Liver (tissue), 9 donors: ENCODE data around the gene WDHD1. TPM values are rescaled to one million over a fixed set of nuclear protein-coding genes. Genes with fewer than 3 reads are reported as not detected.
"Not testable (repeated sequence)": the region's sequence is repeated elsewhere in the genome, so short reads cannot be mapped to it uniquely, and the experiment has no call there.

Source experiments
- DNase-seq: peaks from one replicate; pipeline ENCODE4 v3.0.0-alpha.2; 2017; ENCODE audit warnings: low spot score
- H3K27ac ChIP-seq, 2 donors: one replicate each; pipeline ENCODE4 v1.7.0; 2013; ENCODE audit warnings: inconsistent platforms in 2 of 2, low read length in 2 of 2, control low read depth in 1 of 2, low read depth in 1 of 2, mild to moderate bottlenecking in 1 of 2
- H3K27me3 ChIP-seq, 4 donors: one replicate each; pipeline versions ENCODE4 v1.6.1 to v1.7.0; 2013; ENCODE audit warnings: low read length in 3 of 4, inconsistent platforms in 1 of 4, mild to moderate bottlenecking in 1 of 4, moderate library complexity in 1 of 4; ENCODE audit not compliant: control insufficient read depth in 4 of 4, insufficient read depth in 4 of 4
- H3K36me3 ChIP-seq, 4 donors: one replicate each; pipeline versions ENCODE4 v1.6.1 to v1.7.0; 2013; ENCODE audit warnings: low read length in 3 of 4, mild to moderate bottlenecking in 3 of 4, low read depth in 1 of 4, moderate library complexity in 1 of 4; ENCODE audit not compliant: control insufficient read depth in 4 of 4, insufficient read depth in 3 of 4
- H3K4me1 ChIP-seq, 4 donors: one replicate each; pipeline versions ENCODE4 v1.6.1 to v1.7.0; 2013; ENCODE audit warnings: low read length in 3 of 4, mild to moderate bottlenecking in 3 of 4, moderate library complexity in 1 of 4; ENCODE audit not compliant: control insufficient read depth in 4 of 4, insufficient read depth in 4 of 4
- H3K4me3 ChIP-seq, 3 donors: one replicate each; pipeline versions ENCODE4 v1.6.1 to v1.7.0; 2013; ENCODE audit warnings: low read length in 3 of 3, control low read depth in 1 of 3, low read depth in 1 of 3, mild to moderate bottlenecking in 1 of 3
- H3K9ac ChIP-seq, 2 donors: one replicate each; pipeline ENCODE4 v1.7.0; 2013; ENCODE audit warnings: low read length in 2 of 2, mild to moderate bottlenecking in 2 of 2, moderate library complexity in 2 of 2, control low read depth in 1 of 2, low read depth in 1 of 2
- H3K9me3 ChIP-seq, 4 donors: one replicate each; pipeline versions ENCODE4 v1.6.1 to v1.7.0; 2013; ENCODE audit warnings: low read length in 3 of 4; ENCODE audit not compliant: control insufficient read depth in 4 of 4
- EGR1 ChIP-seq, 2 donors: IDR thresholded peaks; 2 replicates each; pipeline ENCODE4 v1.6.1; 2016 to 2018; ENCODE audit warnings: antibody characterized with exemption in 2 of 2, low read depth in 2 of 2
- FOXA1 ChIP-seq: IDR thresholded peaks from 2 replicates; pipeline ENCODE4 v1.6.1; 2016; ENCODE audit warnings: antibody characterized with exemption
- FOXA2 ChIP-seq: IDR thresholded peaks from 2 replicates; pipeline ENCODE4 v1.6.1; 2016; ENCODE audit warnings: antibody characterized with exemption
- RXRA ChIP-seq, 2 donors: IDR thresholded peaks; 2 replicates each; pipeline ENCODE4 v1.6.1; 2017 to 2018; ENCODE audit warnings: antibody characterized with exemption in 2 of 2, mild to moderate bottlenecking in 1 of 2
- SP1 ChIP-seq: IDR thresholded peaks from 2 replicates; pipeline ENCODE4 v1.6.1; 2018; ENCODE audit warnings: antibody characterized with exemption, mild to moderate bottlenecking
- TAF1 ChIP-seq: conservative IDR thresholded peaks from 2 replicates; pipeline ENCODE4 v1.6.1; 2016; ENCODE audit warnings: antibody characterized with exemption, mild to moderate bottlenecking
- YY1 ChIP-seq: IDR thresholded peaks from 2 replicates; pipeline ENCODE4 v1.6.1; 2016; ENCODE audit warnings: antibody characterized with exemption, mild to moderate bottlenecking
- WGBS: extraction: QIAGEN DNeasy Blood & Tissue Kit; methylation state at CpG from one replicate; pipeline ENCODE4 v1.1.7; 2013; 5-methylcytosine and 5-hydroxymethylcytosine counted together
- polyA plus RNA-seq, 2 donors: library from polyadenylated mRNA; stranded (reverse) in 1 of 2; unstranded in 1 of 2; fragments of 200-250 nt in 1 of 2; fragments of >200 nt in 1 of 2; fragmentation: Nextera tagmentation in 1 of 2; extraction: Ambion mirVana in 1 of 2; gene quantifications; one replicate each; pipeline versions ENCODE4 v1.2.1 to v1.2.3, GENCODE V29; 2013 to 2015
- total RNA-seq, 2 donors: library from RNA; depleted of rRNA; stranded (reverse); fragments of >200 nt; gene quantifications; one replicate each; pipeline ENCODE4 v1.2.3, GENCODE V29; 2014
- TF ChIP-seq, protein P1 (sequence below): IDR thresholded peaks from 2 replicates; pipeline ENCODE4 v1.6.1; 2016; ENCODE audit warnings: antibody characterized with exemption
- TF ChIP-seq, protein P2 (sequence below): IDR thresholded peaks from 2 replicates; pipeline ENCODE4 v1.6.1; 2016; ENCODE audit warnings: antibody characterized with exemption, mild to moderate bottlenecking
- donor health status: healthy.
- donor health status: healthy.
- donor health status: healthy.
- donor health status: healthy.
- donor health status: healthy.

The WDHD1 gene
- total and polyA plus RNA-seq, 4 donors: 0.18 to 14.1 (median 0.42) TPM

- TF ChIP-seq TAF1: no peak
- TF ChIP-seq YY1: no peak
- TF ChIP-seq FOXA1: no peak
- TF ChIP-seq EGR1 (IDR thresholded peaks at IDR 0.05; ENCODE audit: low read depth in 2 of 2): no peak
- TF ChIP-seq RXRA (IDR thresholded peaks at IDR 0.05): no peak
- TF ChIP-seq, protein P1, sequence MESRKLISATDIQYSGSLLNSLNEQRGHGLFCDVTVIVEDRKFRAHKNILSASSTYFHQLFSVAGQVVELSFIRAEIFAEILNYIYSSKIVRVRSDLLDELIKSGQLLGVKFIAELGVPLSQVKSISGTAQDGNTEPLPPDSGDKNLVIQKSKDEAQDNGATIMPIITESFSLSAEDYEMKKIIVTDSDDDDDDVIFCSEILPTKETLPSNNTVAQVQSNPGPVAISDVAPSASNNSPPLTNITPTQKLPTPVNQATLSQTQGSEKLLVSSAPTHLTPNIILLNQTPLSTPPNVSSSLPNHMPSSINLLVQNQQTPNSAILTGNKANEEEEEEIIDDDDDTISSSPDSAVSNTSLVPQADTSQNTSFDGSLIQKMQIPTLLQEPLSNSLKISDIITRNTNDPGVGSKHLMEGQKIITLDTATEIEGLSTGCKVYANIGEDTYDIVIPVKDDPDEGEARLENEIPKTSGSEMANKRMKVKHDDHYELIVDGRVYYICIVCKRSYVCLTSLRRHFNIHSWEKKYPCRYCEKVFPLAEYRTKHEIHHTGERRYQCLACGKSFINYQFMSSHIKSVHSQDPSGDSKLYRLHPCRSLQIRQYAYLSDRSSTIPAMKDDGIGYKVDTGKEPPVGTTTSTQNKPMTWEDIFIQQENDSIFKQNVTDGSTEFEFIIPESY: no peak
- no peaks in the 10 kb centered on the region for H3K27me3 ChIP-seq
- H3K27ac ChIP-seq: no peak overlapping the region
- H3K9me3 ChIP-seq: no peaks in the 10 kb centered on the region
- H3K4me1 ChIP-seq: no peaks in the 10 kb centered on the region
- no peak overlapping the region for H3K9ac ChIP-seq
- H3K4me3 ChIP-seq: no peak overlapping the region
- DNase-seq: no peak
- WGBS: 98% methylated on average over 4 of the region's 4 CpGs
- peaks cover 0 to 1% (median 0%) of the 10 kb centered on the region in 4 donors for H3K36me3 ChIP-seq
Observed at GRCh38 chr14:54967496-54967895, 59.4 kb downstream of the WDHD1 start.

DNA sequence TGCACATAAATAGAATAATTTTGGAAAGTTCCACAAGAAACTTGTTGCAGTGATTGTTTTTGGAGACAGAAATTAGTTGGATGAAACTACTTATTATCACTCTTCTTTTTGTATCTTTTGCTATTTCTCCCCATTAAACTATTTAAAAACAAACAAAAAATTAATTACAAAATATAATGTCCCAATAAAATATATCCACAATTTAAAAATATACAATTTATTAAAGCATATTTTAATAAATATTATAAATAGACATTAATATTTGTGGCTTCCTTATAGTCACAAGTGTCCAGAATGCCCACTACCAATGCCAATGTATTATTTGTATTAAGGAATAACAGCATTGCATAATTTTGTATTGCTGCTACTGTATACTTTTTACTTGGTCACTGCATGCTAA is 71.8 kb downstream of the WDHD1 start:
- no peaks in the 10 kb centered on the region for H3K4me1 ChIP-seq
- no peaks in the 10 kb centered on the region for H3K27me3 ChIP-seq
- DNase-seq: no peak
- no peak overlapping the region for H3K9ac ChIP-seq
- no peak for TF ChIP-seq RXRA (IDR thresholded peaks at IDR 0.05)
- no peaks in the 10 kb centered on the region for H3K9me3 ChIP-seq
- H3K36me3 ChIP-seq: no peaks in the 10 kb centered on the region
- H3K4me3 ChIP-seq: no peak overlapping the region
- H3K27ac ChIP-seq: no peak overlapping the region

GRCh38 chr14:54953609-54954008 is 73.3 kb downstream of the WDHD1 start:
- 93% methylated on average over 3 of the region's 3 CpGs for WGBS
- H3K4me3 ChIP-seq: not testable (repeated sequence)

GRCh38 chr14:54952803-54953202 is 74.1 kb downstream of the WDHD1 start:
- H3K9me3 ChIP-seq, H3K27me3 ChIP-seq, DNase-seq, H3K4me1 ChIP-seq, H3K27ac ChIP-seq, H3K36me3 ChIP-seq, H3K9ac ChIP-seq, H3K4me3 ChIP-seq: not testable (repeated sequence)
- WGBS: 85% methylated on average over 1 of the region's 1 CpG

More at GRCh38 chr14:54953609-54954008, 73.3 kb downstream of the WDHD1 start:
- H3K27ac ChIP-seq, H3K4me1 ChIP-seq, H3K9me3 ChIP-seq, DNase-seq, H3K27me3 ChIP-seq, H3K36me3 ChIP-seq, H3K9ac ChIP-seq: not testable (repeated sequence)

GRCh38 chr14:54947230-54947629 is 79.7 kb downstream of the WDHD1 start:
- no peak for DNase-seq
- 96% methylated on average over 3 of the region's 3 CpGs for WGBS
- no peak overlapping the region for H3K9ac ChIP-seq
- H3K4me3 ChIP-seq: no peak overlapping the region
- H3K27ac ChIP-seq: no peak overlapping the region
- H3K27me3 ChIP-seq: no peaks in the 10 kb centered on the region
- TF ChIP-seq FOXA2: no peak
- TF ChIP-seq SP1: no peak
- TF ChIP-seq FOXA1: no peak
- TF ChIP-seq, protein P2, sequence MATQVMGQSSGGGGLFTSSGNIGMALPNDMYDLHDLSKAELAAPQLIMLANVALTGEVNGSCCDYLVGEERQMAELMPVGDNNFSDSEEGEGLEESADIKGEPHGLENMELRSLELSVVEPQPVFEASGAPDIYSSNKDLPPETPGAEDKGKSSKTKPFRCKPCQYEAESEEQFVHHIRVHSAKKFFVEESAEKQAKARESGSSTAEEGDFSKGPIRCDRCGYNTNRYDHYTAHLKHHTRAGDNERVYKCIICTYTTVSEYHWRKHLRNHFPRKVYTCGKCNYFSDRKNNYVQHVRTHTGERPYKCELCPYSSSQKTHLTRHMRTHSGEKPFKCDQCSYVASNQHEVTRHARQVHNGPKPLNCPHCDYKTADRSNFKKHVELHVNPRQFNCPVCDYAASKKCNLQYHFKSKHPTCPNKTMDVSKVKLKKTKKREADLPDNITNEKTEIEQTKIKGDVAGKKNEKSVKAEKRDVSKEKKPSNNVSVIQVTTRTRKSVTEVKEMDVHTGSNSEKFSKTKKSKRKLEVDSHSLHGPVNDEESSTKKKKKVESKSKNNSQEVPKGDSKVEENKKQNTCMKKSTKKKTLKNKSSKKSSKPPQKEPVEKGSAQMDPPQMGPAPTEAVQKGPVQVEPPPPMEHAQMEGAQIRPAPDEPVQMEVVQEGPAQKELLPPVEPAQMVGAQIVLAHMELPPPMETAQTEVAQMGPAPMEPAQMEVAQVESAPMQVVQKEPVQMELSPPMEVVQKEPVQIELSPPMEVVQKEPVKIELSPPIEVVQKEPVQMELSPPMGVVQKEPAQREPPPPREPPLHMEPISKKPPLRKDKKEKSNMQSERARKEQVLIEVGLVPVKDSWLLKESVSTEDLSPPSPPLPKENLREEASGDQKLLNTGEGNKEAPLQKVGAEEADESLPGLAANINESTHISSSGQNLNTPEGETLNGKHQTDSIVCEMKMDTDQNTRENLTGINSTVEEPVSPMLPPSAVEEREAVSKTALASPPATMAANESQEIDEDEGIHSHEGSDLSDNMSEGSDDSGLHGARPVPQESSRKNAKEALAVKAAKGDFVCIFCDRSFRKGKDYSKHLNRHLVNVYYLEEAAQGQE: no peak
- H3K36me3 ChIP-seq: no peaks in the 10 kb centered on the region
- no peaks in the 10 kb centered on the region for H3K9me3 ChIP-seq
- peaks cover 0 to 8% (median 3%) of the 10 kb centered on the region in 4 donors for H3K4me1 ChIP-seq
